ENCODE results near the gene GPRIN2.

GPRIN2 gene

GRCh38 chr10:46547541-46548497 is 8.6 kb downstream of the GPRIN2 start:
- DNase-seq = no peak

DNA sequence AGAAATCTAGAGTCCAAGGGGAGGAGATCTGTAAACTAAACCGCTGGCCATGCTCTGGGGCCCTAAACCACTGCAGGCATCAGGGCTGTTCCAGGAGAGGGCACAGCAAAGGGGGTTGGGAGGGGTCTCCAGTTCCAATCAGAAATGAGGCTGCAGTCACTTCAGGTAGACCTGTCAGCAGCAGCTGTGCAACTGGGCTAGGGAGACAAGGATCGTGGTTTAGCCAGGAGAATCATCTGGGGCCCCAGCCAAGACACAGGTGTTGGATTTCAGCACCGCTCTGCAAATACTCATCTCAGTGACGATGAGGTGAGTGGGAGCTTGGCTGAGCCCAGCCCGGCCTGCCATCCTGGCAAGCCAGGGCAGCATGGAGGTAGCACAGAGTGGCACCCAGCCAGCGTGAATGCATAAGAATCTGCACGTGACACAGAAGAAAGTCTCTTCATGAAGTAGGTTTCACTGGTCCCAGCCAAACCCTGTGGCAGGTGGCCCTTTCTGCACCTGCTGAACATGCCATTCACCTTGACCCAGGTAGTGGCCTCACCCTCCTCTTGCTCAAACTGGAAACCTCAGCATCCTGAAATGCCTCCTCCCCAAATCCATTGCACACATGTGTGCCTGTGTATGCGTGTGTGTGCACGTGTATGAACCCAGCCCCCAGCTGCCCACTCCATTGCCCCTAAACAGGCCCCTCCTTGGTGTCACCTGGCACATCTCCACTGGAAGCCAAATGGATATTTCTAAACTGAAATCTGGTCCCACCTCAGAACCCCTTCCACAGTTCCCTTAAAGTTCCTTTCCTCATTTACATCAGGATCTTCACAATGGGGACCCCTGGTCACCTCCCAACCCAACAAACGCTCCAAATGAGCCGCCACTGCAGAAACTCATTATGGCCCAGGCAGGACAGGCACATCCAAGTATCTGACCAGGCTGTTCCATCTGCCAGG is 9.6 kb downstream of the GPRIN2 start:
- no peak for DNase-seq

- no peak for DNase-seq
Observed at GRCh38 chr10:46545861-46546590, 10.4 kb downstream of the GPRIN2 start.

DNA sequence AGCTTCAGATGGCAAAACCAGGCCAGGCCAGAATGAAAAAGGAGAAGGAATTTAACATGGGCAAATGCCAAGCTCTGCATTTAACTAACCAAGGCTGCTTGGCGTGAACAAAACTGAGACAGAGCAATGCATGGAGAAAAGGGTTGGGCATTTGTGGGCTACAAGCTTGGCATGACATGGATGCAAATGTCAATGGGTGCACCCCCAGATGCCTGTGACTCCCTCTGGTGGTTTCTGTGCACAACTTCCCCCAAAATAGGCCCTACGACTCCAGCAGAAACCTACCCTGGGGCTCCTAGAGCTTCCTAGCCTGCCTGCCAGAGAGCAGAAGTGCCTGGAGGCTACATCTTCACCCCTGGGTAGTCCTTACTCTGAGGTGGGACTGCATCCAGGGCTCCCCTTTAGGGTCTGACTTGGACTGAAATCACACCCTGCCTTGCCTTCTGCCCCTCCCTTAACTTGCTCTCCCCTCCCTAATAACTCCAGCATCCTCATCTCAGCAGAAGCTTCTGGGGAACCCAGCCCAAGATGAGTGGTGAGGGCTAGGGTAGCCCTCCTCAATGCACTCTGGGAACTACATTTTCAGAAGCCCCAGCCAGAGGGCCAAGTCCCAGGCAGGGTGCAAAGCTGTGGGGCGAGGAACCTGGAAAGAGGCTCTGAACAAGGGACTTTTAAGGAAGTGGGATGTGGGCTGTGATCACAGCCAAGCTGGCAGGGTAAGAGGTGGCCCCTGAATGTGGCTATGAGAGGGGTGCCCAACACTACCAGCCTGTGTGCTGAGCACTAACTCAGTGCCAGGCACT is 11.3 kb downstream of the GPRIN2 start:
- DNase-seq = peak; percentile 92

DNA sequence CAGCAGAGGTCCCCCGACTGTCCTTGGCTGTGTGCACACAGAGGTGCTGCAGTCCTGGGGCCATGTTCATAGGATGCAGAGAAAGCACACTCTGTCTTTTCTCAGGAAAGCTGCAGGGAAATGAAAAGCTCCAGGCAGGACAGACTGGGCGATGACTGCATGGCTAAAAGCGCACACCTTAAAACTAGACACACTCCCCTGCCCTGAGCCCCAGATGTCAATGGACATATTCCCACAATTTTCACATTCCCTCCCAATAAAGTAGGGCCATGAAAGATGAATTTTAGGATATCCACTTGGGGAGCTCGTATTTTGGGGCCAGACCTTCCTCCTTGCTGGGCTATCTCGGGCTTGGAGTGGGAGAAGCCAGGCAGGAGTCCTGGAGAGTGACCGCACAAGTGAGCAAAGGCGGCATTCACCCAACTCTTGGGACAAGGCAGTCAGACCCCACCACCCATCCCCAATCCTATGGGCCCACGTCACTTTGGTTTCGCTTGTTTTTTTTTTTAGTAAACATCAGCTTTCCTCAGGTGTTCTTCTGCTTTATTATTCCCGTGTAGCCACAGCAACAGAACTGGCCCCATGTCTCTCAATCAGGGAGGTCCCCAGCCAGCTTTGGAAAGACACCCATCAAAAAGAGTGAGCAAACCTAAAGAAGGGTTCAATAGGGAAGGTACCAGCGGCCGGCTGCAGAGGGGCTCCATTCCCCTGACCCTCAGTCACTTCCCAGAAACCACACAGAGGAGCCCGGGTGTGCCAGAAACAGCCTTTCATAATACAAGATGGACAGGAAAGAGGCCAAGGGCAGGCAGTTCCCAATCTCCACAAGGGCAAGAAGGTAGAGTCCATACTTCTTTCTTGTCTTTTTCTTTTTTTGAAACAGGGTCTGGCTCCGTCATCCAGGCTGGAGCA is 12.7 kb downstream of the GPRIN2 start:
- no peak for DNase-seq

DNA sequence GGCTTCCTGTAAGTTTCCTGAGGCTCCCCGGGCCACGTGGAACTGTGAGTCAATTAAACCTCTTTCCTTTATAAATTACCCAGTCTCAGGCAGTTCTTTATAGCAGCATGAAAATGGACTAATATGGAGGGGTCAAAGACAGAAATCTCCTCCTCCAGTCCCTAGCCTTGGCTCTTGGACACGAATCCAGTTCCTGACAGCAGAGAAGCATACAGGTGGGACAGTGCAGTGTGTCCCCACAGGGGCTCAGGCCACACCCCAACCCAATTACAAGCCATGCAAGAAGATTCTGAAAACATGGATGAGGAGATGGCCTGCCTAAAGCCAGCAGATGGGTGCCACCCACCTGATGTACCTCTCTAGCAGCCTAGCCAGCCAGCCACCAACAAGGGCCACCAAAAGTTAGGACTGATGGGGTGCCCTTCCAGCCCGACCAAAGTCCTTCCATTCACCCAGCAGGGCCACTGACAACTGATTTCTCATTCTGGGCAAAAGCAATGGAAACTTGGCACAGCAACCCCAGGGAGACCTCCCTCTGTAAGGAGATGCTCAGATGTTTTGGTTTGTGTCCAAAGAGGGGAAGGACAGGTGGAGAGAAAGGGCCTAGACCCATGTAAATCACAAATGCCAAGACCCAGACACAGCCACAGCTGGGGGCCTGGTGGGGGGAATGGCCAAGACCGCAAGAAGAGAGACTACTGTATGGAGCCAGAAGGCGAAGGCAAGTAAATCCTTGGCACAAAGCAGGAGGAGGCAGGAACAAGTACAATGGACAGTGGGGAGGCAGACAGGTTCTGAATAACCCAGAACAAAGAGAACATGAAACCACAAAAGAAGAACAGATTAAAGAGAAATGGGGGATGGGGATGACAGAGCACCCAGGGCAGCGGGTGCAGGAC is 13.6 kb downstream of the GPRIN2 start:
- no peak for DNase-seq

- no peak for DNase-seq
Observed at GRCh38 chr10:46541735-46542566, 14.5 kb downstream of the GPRIN2 start.

GRCh38 chr10:46541017-46541661 is 15.3 kb downstream of the GPRIN2 start:
- peak; percentile 77 for DNase-seq

DNA sequence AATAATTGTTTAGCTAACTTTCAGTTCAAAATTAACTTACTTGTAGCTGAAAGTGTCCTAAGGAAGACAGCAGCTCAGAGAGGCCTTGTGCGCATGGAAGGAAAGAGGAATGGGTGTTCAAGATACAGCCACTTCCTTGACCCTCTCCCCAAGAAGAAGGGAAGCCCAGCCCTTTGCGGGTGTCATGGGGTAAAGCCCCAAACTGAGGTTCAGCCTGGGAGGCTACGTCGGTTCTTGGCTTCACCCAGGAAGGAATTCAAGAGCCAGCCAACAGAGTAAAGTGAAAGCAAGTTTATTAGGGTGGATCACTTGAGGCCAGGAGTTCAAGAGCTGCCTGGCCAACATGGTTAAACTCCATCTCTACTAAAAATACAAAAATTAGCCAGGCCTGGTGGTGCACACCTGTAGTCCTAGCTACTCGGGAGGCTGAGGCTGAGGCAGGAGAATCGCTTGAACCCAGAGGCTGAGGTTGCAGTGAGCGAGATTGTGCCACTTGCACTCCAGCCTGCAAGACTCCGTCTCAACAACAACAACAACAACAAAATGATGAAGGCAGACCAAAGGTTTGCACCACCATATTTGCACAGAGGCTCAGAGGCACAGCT is 15.9 kb downstream of the GPRIN2 start:
- DNase-seq = no peak

- no peak for DNase-seq
Observed at GRCh38 chr10:46539596-46540411, 16.7 kb downstream of the GPRIN2 start.

DNA sequence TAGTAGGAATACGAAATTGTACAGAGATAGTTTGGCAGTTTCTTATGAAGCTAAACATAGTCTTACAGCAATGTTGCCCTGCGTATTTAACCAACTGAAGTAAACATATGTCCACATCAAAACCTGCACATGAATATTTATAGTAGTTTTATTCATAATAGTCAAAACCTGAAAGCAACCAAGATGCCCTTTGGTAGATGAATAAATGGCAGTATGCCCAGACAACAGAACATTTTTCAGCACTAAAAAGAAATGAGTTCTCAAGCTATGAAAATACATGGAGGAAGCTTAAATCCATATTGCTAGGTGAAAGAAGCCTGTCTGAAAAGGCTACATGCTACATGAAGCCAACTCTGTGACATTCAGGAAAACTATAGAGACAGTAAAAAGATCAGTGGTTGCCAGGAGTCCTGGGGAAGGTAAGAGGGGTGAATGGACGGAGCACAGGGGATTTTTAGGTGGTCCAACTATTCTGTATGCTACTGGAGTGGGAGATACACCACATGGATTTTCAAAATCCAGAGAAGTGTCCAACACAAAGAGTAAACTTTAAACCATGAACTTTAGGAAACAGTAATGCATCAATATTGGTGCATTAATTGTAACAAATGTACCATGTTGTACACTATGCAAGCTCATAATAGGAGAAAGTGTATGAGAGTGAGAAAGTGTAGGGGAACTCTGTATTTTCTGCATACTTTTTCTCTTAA is 17.6 kb downstream of the GPRIN2 start:
- no peak for DNase-seq

GRCh38 chr10:46538155-46538554 is 18.3 kb downstream of the GPRIN2 start:
- DNase-seq = no peak

DNA sequence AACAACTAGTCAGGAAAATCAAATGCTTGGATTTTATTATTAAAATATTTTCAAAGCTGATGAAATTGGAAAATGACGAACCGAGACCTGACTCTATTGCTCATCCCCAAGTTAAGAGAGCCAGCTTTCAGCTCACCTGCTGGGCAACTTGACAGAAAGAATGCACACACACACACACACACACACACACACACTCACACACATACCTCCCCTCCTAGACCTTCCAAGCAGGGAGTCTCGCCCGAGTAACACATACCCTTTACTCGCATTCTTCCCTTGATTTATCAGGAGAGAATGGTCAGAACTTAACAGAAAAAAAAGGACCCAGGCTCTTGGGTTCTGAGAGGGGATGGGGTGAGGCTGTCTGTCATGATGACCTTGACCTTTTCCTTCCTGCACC is 19.1 kb downstream of the GPRIN2 start:
- no peak for DNase-seq

DNA sequence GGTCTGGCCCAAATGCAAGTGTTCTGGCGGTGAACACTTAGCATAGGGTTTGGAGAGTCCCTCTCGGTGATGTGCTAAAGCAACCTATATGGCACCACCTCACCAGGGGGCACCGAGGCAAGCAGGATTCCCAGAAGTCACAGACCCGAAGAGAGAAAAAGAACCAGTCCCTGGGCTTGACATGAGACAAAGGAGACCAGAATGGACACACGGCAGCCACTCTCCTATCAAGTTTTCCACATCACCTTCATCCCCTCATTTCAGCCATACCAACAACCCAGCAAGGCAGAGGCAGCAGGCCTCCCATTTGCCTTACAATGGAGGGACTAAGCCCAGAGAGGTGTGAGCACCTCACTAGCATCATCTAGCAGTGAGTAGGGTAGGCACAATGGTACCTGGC is 19.7 kb downstream of the GPRIN2 start:
- no peak for DNase-seq

DNA sequence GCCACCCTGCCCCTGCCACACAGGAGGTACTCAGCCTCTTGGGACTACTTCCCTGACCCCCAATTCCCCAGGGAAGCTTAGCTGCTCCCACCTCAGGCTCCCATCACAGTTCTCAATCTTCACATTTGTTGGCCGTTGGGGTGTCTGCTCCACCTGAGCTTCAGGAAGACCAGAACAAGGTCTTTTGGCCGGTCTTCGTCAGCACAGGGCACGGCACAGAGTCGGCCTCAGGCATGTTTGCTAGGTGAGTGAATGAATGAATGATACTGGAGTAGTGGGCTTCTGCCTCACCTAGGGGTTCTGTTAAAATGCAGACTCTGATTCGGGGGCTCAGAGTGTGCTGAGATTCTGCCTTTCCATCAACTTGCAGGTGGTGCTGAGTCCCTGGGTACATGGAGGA is 20.3 kb downstream of the GPRIN2 start:
- no peak for DNase-seq

GRCh38 chr10:46534828-46535524 is 21.5 kb downstream of the GPRIN2 start:
- no peak for DNase-seq
